Stimulated activated CD4-positive, alpha-beta T cell treated with anti-CD3 and anti-CD28 coated beads, Interleukin-15, amount 100 ng/mL, for 1 hour (primary cell): ENCODE measurements around the gene MAGI1.
"Not testable (repeated sequence)": the region's sequence is repeated elsewhere in the genome, so short reads cannot be mapped to it uniquely, and the experiment has no call there.

Experiments
- DNase-seq, 2 donors: peaks; one replicate each; pipeline ENCODE4 v3.0.0-alpha.2; 2020; ENCODE audit warnings: low read depth in 1 of 2, low spot score in 1 of 2

MAGI1 gene

GRCh38 chr3:65638301-65638700 lies 400.4 kb downstream of the MAGI1 start:
- DNase-seq = no peak

- no peak for DNase-seq
These were observed 402.4 kb downstream of the MAGI1 start for GRCh38 chr3:65636326-65636725.

- no peak for DNase-seq
These were observed 403.1 kb downstream of the MAGI1 start for GRCh38 chr3:65635657-65636056.

GRCh38 chr3:65633018-65633638 lies 405.6 kb downstream of the MAGI1 start:
- DNase-seq = no peak

- DNase-seq = no peak
These were observed 406.3 kb downstream of the MAGI1 start for GRCh38 chr3:65632414-65632813.

GRCh38 chr3:65628978-65629377 lies 409.7 kb downstream of the MAGI1 start:
- DNase-seq = no peak

- no peak for DNase-seq
These were observed 411.7 kb downstream of the MAGI1 start for GRCh38 chr3:65627062-65627461.

- no peak for DNase-seq
These were observed 413.4 kb downstream of the MAGI1 start for GRCh38 chr3:65625305-65625704.

GRCh38 chr3:65623362-65623761 lies 415.4 kb downstream of the MAGI1 start:
- no peak for DNase-seq

GRCh38 chr3:65619888-65620287 lies 418.8 kb downstream of the MAGI1 start:
- DNase-seq = no peak

GRCh38 chr3:65619451-65619881 lies 419.3 kb downstream of the MAGI1 start:
- DNase-seq = no peak

- no peak for DNase-seq
These were observed 420.1 kb downstream of the MAGI1 start for GRCh38 chr3:65618599-65618998.

GRCh38 chr3:65617787-65618186 lies 420.9 kb downstream of the MAGI1 start:
- DNase-seq = no peak

GRCh38 chr3:65617209-65617608 lies 421.5 kb downstream of the MAGI1 start:
- no peak for DNase-seq

- DNase-seq = no peak
These were observed 422.2 kb downstream of the MAGI1 start for GRCh38 chr3:65616563-65616962.

- DNase-seq = no peak
These were observed 423.4 kb downstream of the MAGI1 start for GRCh38 chr3:65615329-65615728.

- DNase-seq = no peak
These were observed 424.1 kb downstream of the MAGI1 start for GRCh38 chr3:65614585-65614984.

GRCh38 chr3:65607965-65608460 lies 430.7 kb downstream of the MAGI1 start:
- DNase-seq = not testable (repeated sequence)

GRCh38 chr3:65607101-65607500 lies 431.6 kb downstream of the MAGI1 start:
- DNase-seq = no peak

- DNase-seq = no peak
These were observed 432.8 kb downstream of the MAGI1 start for GRCh38 chr3:65605876-65606432.

GRCh38 chr3:65604863-65605526 lies 433.7 kb downstream of the MAGI1 start:
- no peak for DNase-seq

GRCh38 chr3:65603631-65604030 lies 435.1 kb downstream of the MAGI1 start:
- no peak for DNase-seq
